Measurements from ENCODE around the gene C10orf143. TPM values are rescaled to one million over a fixed set of nuclear protein-coding genes. Genes with fewer than 3 reads are reported as not detected.

C10orf143 gene
- total and polyA plus RNA-seq, 2 experiments from 2014 or later, result 0.76 to 5.4 TPM

DNA sequence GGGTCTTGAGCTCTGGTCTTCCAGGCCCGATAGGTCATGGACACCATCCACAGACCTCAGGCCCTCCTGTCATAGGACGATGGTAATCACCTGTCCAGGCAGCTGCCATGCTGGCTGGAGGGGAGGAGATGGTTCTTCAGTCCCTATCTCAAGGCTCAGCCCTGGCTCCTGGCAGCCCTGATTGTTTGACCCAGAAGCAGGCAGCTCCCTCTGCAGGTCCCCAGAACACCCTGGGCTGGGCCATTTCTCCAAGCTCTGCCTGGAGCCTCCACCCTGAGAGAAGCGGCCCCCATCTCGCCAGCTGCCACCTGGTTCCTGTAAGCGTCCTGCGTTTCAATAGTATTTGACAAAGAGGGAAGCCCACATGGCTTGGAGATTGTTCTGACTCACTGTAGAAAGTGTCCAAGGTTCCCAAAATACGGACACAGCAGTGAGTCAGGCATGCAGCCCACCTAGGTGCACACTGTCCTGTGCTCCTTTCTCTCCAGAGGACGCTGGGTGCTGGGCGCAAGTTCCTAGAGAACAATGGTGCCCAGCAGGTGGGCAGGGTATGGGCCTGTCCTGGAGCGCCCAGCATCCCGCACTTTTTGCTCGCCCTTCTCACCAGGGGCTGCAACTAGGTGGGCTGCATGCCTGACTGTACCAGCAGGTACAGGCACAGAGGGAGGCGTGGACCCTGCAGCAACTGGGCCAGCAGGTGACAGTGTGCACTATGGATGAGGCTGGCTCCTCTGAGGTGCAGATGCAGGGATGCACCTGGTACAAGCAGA, 74.1 kb downstream of the C10orf143 start:
- H3K4me1 ChIP-seq (ENCODE audit: insufficient read depth), result no peaks in the 10 kb centered on the region; the same call in 1 of the 2 replicates
- no peak overlapping the region for H3K27ac ChIP-seq
- no peaks in the 10 kb centered on the region for H3K79me2 ChIP-seq (ENCODE audit: insufficient read depth)
- H3K4me3 ChIP-seq, result no peak overlapping the region
- peaks cover 21% of the 10 kb centered on the region for H3F3A ChIP-seq (ENCODE audit: insufficient read depth)
- TF ChIP-seq EZH2phosphoT487 (IDR thresholded peaks at IDR 0.05; ENCODE audit: insufficient read depth, low read depth) (no peak), EZH2 (IDR thresholded peaks at IDR 0.05; ENCODE audit: insufficient read depth, poor library complexity, severe bottlenecking) (no peak)
- H3K9me2 ChIP-seq (ENCODE audit: insufficient read depth), result no peaks in the 10 kb centered on the region
- no peak overlapping the region for H2AFZ ChIP-seq
- H3K27me3 ChIP-seq (replicated peaks; ENCODE audit: insufficient read depth), result no peaks in the 10 kb centered on the region
- 94% methylated on average over 13 of the region's 13 CpGs for WGBS, 2 experiments (ENCODE audit: low coverage in 1 of 2, low lambda C conversion rate in 2 of 2, missing lambda C conversion rate in 2 of 2)
- H3K4me2 ChIP-seq (ENCODE audit: unreplicated experiment), result no peak overlapping the region
- in situ Hi-C loops (cut with MboI), result no loop called here
- H3K9ac ChIP-seq, result no peak overlapping the region
- H3K36me3 ChIP-seq (ENCODE audit: low read depth), result no peaks in the 10 kb centered on the region
- no peaks in the 10 kb centered on the region for H4K20me1 ChIP-seq (ENCODE audit: insufficient read depth)
- DNase-seq, result no peak
- no peaks in the 10 kb centered on the region for H3K9me3 ChIP-seq (ENCODE audit: low read depth)

DNA sequence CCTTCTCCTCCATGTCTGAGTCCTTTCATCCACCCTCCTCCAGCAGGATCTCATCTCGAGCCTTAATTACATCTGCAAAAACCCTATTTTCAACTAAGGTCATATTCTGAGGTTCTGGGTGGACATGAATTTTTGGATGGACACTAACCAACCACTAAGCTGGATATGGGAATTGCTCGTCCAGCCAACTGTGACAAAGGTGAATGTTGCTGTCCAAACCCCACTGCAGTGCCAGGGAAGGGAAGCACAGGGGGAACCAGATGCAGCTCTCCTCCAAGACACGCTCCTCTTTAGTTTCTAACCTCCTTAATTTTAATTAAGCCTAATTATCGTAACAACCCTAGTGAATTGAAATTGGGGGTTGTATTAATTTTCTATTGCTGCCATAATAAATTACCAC, 81.4 kb downstream of the C10orf143 start:
- in situ Hi-C loops (cut with MboI), result no loop called here
- Histone ChIP-seq H3K79me2 (ENCODE audit: insufficient read depth) (no peaks in the 10 kb centered on the region), H3K9ac (no peak overlapping the region), H3K9me3 (ENCODE audit: low read depth) (no peaks in the 10 kb centered on the region), H3K9me2 (ENCODE audit: insufficient read depth) (no peaks in the 10 kb centered on the region), H3K27ac (no peak overlapping the region), H3K4me3 (no peak overlapping the region), H3F3A (ENCODE audit: insufficient read depth) (peaks cover 21% of the 10 kb centered on the region), H3K27me3 (replicated peaks; ENCODE audit: insufficient read depth) (no peaks in the 10 kb centered on the region), H3K4me2 (ENCODE audit: unreplicated experiment) (no peak overlapping the region), H2AFZ (no peak overlapping the region), H3K36me3 (ENCODE audit: low read depth) (no peaks in the 10 kb centered on the region), H4K20me1 (ENCODE audit: insufficient read depth) (no peaks in the 10 kb centered on the region), H3K4me1 (ENCODE audit: insufficient read depth) (peaks cover 8% of the 10 kb centered on the region)
- 92 to 95% methylated on average over 4 of the region's 4 CpGs for WGBS, 2 experiments (ENCODE audit: low coverage in 1 of 2, low lambda C conversion rate in 2 of 2, missing lambda C conversion rate in 2 of 2)
- TF ChIP-seq EZH2 (IDR thresholded peaks at IDR 0.05; ENCODE audit: insufficient read depth, poor library complexity, severe bottlenecking) (no peak), EZH2phosphoT487 (IDR thresholded peaks at IDR 0.05; ENCODE audit: insufficient read depth, low read depth) (no peak)
- no peak for DNase-seq

DNA sequence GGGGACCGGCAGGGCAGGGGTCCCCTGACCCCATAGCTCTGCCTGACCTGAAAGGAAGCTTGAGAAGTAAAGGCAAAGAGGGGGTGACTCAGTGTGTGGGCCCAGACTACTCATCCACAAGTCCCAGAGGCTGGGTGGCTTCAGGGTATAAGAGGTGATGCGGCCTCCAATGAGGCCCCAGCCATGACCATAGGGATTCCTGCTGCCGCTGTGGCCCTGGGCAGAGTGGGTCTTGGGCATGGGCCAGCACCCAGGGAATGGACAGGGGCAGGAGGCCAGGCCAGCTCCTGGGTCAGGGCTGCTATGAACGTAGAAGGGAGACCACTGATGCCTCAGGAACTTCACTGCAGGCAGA, 82.2 kb downstream of the C10orf143 start:
- no peak overlapping the region for H3K27ac ChIP-seq
- H3K79me2 ChIP-seq (ENCODE audit: insufficient read depth), result no peaks in the 10 kb centered on the region
- in situ Hi-C loops (cut with MboI), result no loop called here
- H3K36me3 ChIP-seq (ENCODE audit: low read depth), result no peaks in the 10 kb centered on the region
- no peaks in the 10 kb centered on the region for H3K9me2 ChIP-seq (ENCODE audit: insufficient read depth)
- peaks cover 15% of the 10 kb centered on the region for H3F3A ChIP-seq (ENCODE audit: insufficient read depth)
- H3K4me1 ChIP-seq (ENCODE audit: insufficient read depth), result peaks cover 8% of the 10 kb centered on the region
- peak; percentile 58 for DNase-seq
- no peak overlapping the region for H3K4me3 ChIP-seq
- H2AFZ ChIP-seq, result no peak overlapping the region
- no peaks in the 10 kb centered on the region for H4K20me1 ChIP-seq (ENCODE audit: insufficient read depth)
- WGBS, 2 experiments (ENCODE audit: low coverage in 1 of 2, low lambda C conversion rate in 2 of 2, missing lambda C conversion rate in 2 of 2), result 74 to 87% methylated on average over 4 of the region's 4 CpGs
- H3K4me2 ChIP-seq (ENCODE audit: unreplicated experiment), result no peak overlapping the region
- TF ChIP-seq EZH2 (IDR thresholded peaks at IDR 0.05; ENCODE audit: insufficient read depth, poor library complexity, severe bottlenecking) (no peak), EZH2phosphoT487 (IDR thresholded peaks at IDR 0.05; ENCODE audit: insufficient read depth, low read depth) (no peak)
- no peaks in the 10 kb centered on the region for H3K9me3 ChIP-seq (ENCODE audit: low read depth)
- no peaks in the 10 kb centered on the region for H3K27me3 ChIP-seq (replicated peaks; ENCODE audit: insufficient read depth)
- no peak overlapping the region for H3K9ac ChIP-seq

DNA sequence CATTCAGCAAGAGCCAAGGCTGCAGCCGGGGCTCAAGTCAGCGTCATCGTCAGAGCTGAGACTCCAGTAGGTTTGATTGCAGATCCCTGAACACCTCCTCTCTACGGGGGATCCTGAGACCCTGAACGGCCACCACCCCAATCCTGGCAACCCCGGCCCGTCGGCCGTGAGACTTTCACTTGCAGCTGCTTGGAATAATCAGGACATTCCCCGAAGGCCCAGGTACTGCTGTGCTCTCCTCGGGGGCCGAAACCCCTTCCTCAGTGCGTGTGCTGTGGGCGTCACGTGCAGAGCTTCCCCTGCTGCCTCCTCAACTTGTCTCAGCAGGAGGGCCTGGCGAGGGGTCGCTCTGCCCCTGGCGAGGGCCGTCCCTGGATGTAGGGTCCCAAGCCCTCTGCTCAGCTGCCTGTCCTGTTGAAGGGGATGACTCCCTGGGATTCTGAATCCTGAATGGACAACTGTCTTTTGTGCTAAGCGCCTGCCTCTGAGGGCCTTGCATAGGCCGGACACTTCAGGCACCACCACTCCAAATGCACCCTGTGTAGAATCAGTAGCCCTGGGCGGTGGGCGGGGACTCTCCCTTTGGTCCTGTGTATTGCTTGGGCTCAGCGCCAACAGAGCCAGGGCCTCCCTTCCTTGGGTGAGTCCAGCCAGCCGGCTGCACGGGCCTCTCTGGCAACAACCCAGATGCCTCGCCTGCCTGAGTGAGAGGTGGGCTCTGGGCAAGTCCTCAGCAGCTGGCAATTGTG, 82.7 kb downstream of the C10orf143 start:
- Histone ChIP-seq H4K20me1 (ENCODE audit: insufficient read depth) (no peaks in the 10 kb centered on the region), H3F3A (ENCODE audit: insufficient read depth) (peaks cover 12% of the 10 kb centered on the region), H3K4me3 (no peak overlapping the region), H3K4me1 (ENCODE audit: insufficient read depth) (peaks cover 14% of the 10 kb centered on the region), H3K36me3 (ENCODE audit: low read depth) (no peaks in the 10 kb centered on the region), H3K9me3 (ENCODE audit: low read depth) (no peaks in the 10 kb centered on the region), H2AFZ (no peak overlapping the region), H3K27ac (no peak overlapping the region), H3K79me2 (ENCODE audit: insufficient read depth) (no peaks in the 10 kb centered on the region), H3K4me2 (ENCODE audit: unreplicated experiment) (no peak overlapping the region), H3K27me3 (replicated peaks; ENCODE audit: insufficient read depth) (no peaks in the 10 kb centered on the region), H3K9me2 (ENCODE audit: insufficient read depth) (no peaks in the 10 kb centered on the region), H3K9ac (no peak overlapping the region)
- no peak for TF ChIP-seq EZH2phosphoT487 (IDR thresholded peaks at IDR 0.05; ENCODE audit: insufficient read depth, low read depth)
- TF ChIP-seq EZH2 (IDR thresholded peaks at IDR 0.05; ENCODE audit: insufficient read depth, poor library complexity, severe bottlenecking), result no peak
- in situ Hi-C loops (cut with MboI), result no loop called here
- WGBS, 2 experiments (ENCODE audit: low coverage in 1 of 2, low lambda C conversion rate in 2 of 2, missing lambda C conversion rate in 2 of 2), result 84 to 86% methylated on average over 27 of the region's 27 CpGs
- DNase-seq, result peak; percentile 61

All from GM23248 (cell line).